ENCODE data around the gene WBP2NL.

WBP2NL gene

DNA sequence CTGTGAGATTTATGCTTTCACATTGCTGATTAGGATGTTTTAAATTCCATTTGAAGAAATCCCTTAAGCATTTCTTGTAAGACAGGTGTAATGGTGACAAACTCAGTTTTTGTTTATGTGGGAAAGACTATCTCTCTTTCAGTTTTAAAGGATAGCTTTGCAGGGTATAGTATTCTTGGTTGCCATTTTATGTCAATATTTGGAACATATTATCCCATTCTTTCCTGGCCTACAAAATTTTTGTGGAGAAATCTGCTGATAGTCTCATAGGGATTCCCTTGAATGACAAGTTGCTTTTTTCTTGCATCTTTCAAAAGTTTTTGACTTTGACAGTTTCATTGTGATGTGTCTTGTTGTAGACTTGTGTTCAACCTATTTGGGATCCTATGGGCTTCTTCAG lies 43.2 kb downstream of the WBP2NL start:
- Histone ChIP-seq H3K9me3 (ENCODE audit: severe bottlenecking) (peaks cover 7% of the 10 kb centered on the region), H3K36me3 (no peaks in the 10 kb centered on the region), H3K27me3 (ENCODE audit: insufficient read depth, low read depth, severe bottlenecking) (no peaks in the 10 kb centered on the region), H3K4me3 (ENCODE audit: low read depth, low read length) (no peak overlapping the region), H3K27ac (no peak overlapping the region)
- TF ChIP-seq, protein P1, sequence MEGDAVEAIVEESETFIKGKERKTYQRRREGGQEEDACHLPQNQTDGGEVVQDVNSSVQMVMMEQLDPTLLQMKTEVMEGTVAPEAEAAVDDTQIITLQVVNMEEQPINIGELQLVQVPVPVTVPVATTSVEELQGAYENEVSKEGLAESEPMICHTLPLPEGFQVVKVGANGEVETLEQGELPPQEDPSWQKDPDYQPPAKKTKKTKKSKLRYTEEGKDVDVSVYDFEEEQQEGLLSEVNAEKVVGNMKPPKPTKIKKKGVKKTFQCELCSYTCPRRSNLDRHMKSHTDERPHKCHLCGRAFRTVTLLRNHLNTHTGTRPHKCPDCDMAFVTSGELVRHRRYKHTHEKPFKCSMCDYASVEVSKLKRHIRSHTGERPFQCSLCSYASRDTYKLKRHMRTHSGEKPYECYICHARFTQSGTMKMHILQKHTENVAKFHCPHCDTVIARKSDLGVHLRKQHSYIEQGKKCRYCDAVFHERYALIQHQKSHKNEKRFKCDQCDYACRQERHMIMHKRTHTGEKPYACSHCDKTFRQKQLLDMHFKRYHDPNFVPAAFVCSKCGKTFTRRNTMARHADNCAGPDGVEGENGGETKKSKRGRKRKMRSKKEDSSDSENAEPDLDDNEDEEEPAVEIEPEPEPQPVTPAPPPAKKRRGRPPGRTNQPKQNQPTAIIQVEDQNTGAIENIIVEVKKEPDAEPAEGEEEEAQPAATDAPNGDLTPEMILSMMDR (IDR thresholded peaks at IDR 0.05; ENCODE audit: low read depth, low read length), result no peak
- DNase-seq, result no peak

DNA sequence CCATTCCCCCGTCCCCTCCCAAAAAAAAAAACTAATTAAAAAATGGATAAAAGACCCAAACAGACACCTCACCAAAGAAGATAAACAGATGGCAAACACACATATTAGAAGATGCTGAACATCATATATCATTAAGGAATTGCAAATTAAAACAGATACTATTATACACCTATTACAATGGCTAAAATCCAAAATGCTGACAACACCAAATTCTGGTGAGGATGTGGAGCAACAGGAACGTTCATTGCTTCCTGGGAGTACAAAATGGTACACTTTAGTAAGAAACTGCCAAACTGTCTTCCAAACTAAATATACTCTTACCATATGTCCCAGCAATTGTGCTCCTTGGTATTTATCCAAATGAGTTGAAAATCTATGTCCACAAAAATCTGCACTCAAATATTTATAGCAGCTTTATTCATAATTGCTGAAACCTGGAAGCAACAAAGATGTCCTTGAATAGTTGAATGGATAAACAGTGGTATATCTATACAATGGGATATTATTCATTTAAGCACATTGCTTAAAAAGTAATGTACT lies 52.1 kb downstream of the WBP2NL start:
- H3K36me3 ChIP-seq, result no peaks in the 10 kb centered on the region
- H3K4me3 ChIP-seq (ENCODE audit: low read depth, low read length), result no peak overlapping the region
- DNase-seq, result no peak
- TF ChIP-seq, protein P1 (IDR thresholded peaks at IDR 0.05; ENCODE audit: low read depth, low read length), result no peak
- H3K9me3 ChIP-seq (ENCODE audit: severe bottlenecking), result no peaks in the 10 kb centered on the region
- no peaks in the 10 kb centered on the region for H3K27me3 ChIP-seq (ENCODE audit: insufficient read depth, low read depth, severe bottlenecking)
- H3K27ac ChIP-seq, result no peak overlapping the region

DNA sequence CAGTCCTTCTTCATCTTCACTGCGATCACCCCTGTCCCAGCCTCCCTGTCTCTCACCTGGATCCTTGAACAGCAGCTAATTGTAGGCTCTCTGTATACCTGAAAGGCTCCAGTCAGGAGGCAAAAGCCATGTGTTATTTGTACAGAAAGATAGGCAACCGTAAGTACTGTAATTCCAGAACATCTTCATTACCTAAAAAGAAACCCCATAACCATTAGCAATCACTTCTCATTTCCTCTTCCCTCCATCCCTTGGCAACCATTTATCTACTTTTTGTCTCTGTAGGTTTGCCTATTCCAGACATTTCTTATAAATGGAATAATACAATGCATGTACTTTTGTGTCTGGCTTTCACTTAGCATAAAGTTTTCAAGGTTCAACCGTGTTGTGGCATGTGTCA lies 54.2 kb downstream of the WBP2NL start:
- Histone ChIP-seq H3K9me3 (ENCODE audit: severe bottlenecking) (peaks cover 7% of the 10 kb centered on the region), H3K4me3 (ENCODE audit: low read depth, low read length) (no peak overlapping the region), H3K27ac (no peak overlapping the region), H3K36me3 (no peaks in the 10 kb centered on the region), H3K27me3 (ENCODE audit: insufficient read depth, low read depth, severe bottlenecking) (no peaks in the 10 kb centered on the region)
- TF ChIP-seq, protein P1 (IDR thresholded peaks at IDR 0.05; ENCODE audit: low read depth, low read length), result no peak
- no peak for DNase-seq

DNA sequence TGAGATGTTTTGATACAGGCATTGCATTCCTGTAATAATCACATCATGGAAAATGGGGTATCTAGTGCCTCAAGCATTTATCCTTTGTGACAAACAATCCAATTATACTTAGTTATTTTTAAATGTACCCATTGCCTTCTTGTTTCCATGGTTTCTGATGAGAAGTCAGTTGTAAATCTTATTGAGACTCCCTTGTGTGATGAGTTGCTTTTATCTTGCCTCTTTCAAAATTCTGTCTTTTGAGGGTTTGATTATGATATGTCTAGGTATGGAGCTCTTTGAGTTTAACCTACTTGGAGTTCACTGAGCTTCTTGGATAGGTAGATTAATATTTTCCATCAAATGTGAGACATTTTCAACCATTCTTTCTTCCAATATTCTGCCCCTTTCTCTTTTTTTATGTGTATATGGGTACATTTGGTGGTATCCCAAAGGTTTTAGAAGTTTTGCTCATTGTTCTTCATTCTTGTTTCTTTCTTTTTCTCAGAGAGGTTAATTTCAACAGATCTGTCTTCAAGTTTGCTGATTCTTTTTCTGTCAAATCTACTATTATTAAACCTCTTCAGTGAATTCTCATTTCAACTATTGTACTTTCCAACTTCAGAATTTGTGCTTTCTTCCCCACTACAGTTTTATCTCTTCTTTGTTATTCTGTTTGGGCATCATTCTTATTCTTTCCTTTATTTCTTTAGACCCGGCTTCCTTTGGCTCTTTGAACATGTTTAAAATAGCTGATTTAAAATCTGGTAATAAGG lies 58.3 kb downstream of the WBP2NL start:
- peaks cover 10% of the 10 kb centered on the region for H3K9me3 ChIP-seq (ENCODE audit: severe bottlenecking)
- H3K27me3 ChIP-seq (ENCODE audit: insufficient read depth, low read depth, severe bottlenecking), result no peaks in the 10 kb centered on the region
- H3K4me3 ChIP-seq (ENCODE audit: low read depth, low read length), result no peak overlapping the region
- peaks cover 32% of the 10 kb centered on the region for H3K36me3 ChIP-seq
- TF ChIP-seq, protein P1 (IDR thresholded peaks at IDR 0.05; ENCODE audit: low read depth, low read length), result no peak
- no peak overlapping the region for H3K27ac ChIP-seq
- DNase-seq, result no peak

DNA sequence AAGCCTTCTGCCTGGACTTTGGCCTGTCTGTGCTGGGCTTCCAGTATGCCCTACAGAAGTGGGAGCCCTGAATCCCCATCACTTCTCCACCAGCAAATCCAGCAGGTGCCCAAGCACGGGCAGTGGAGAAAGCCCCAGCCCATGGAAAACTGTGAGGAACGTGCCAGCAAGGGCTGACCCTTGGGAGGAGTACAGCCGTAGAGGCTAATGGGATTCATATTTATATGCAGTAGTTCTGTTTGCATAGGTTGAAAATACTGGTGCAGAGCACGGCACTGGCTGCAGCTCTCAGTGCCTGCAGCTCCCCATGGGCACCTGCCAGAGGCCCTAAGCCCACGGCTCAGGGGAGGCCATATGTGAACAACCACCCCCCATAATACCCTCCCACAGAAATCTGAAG lies 61.9 kb downstream of the WBP2NL start:
- DNase-seq, result no peak

More for the DNA sequence above, 61.9 kb downstream of the WBP2NL start:
- no peaks in the 10 kb centered on the region for H3K27me3 ChIP-seq (ENCODE audit: insufficient read depth, low read depth, severe bottlenecking)
- peaks cover 54% of the 10 kb centered on the region for H3K36me3 ChIP-seq
- TF ChIP-seq, protein P1 (IDR thresholded peaks at IDR 0.05; ENCODE audit: low read depth, low read length), result no peak
- H3K4me3 ChIP-seq (ENCODE audit: low read depth, low read length), result no peak overlapping the region
- peaks cover 10% of the 10 kb centered on the region for H3K9me3 ChIP-seq (ENCODE audit: severe bottlenecking)
- H3K27ac ChIP-seq, result no peak overlapping the region
